ENCODE data around the gene TSPAN5. TPM values are rescaled to one million over a fixed set of nuclear protein-coding genes. Genes with fewer than 3 reads are reported as not detected.
"Not testable (repeated sequence)": the region's sequence is repeated elsewhere in the genome, so short reads cannot be mapped to it uniquely, and the experiment has no call there.

The TSPAN5 gene
- total RNA-seq, 3 donors from 2014 or later, result 1.9 to 17.7 (median 12.8) TPM

DNA sequence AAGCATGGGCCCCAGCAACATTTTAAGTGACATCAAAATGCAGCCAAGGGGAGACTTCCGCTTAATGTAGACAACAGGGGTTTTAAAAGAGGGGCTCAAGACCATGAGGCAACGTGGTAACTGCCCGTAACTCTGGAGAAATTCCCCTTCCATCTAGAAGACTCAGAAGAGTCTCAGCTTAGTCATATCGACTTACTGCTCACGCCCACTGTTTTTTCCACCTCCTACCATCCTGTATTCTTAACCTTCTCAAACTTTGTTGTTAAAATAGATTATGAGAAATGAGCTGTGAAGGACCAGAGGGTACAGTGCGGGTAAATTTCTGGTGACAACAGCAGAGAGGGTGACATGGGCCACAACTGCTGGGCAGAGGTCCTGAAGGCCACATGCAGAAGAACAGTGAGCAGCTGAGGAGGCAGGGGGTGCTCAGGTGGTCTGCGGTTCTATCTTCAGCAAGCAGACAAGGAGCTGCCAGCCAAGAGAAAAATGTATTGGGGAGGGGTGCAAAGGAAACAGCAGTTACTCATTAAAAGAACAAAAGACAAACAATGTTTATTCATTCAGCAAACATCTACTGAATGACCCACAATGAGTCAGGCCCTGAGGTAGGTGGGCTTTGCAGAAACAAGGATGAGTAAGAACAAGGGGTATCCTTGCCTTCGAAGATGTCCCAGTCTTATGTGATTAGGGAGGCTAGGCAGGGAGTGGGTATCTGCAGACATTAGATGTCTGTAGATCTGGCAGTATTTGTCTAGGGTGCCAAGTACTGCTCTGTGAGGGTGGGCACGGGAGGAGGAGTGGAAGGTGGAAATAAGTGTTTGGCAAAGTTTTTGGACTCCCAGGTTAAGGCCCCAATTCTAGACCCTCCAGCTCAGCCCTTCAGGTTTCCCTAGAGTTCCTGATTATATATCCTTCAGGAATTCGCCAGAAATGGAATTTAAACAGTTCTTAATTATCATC lies 175.3 kb downstream of the TSPAN5 start:
- intact Hi-C loops (cut with DNase I; ENCODE audit: low total_unique reads), result no loop called here
- no peak overlapping the region for H3K4me3 ChIP-seq
- H3K9me3 ChIP-seq, result no peaks in the 10 kb centered on the region
- no peak for DNase-seq (ENCODE audit: low spot score in 2 of 2)
- no peaks in the 10 kb centered on the region for H3K36me3 ChIP-seq
- TF ChIP-seq, protein P1, sequence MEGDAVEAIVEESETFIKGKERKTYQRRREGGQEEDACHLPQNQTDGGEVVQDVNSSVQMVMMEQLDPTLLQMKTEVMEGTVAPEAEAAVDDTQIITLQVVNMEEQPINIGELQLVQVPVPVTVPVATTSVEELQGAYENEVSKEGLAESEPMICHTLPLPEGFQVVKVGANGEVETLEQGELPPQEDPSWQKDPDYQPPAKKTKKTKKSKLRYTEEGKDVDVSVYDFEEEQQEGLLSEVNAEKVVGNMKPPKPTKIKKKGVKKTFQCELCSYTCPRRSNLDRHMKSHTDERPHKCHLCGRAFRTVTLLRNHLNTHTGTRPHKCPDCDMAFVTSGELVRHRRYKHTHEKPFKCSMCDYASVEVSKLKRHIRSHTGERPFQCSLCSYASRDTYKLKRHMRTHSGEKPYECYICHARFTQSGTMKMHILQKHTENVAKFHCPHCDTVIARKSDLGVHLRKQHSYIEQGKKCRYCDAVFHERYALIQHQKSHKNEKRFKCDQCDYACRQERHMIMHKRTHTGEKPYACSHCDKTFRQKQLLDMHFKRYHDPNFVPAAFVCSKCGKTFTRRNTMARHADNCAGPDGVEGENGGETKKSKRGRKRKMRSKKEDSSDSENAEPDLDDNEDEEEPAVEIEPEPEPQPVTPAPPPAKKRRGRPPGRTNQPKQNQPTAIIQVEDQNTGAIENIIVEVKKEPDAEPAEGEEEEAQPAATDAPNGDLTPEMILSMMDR (IDR thresholded peaks at IDR 0.05), result no peak
- TF ChIP-seq POLR2A (IDR thresholded peaks at IDR 0.05), result no peak
- no peak for TF ChIP-seq POLR2AphosphoS5 (IDR thresholded peaks at IDR 0.05)
- H3K27me3 ChIP-seq, result no peaks in the 10 kb centered on the region
- H3K4me1 ChIP-seq, result no peaks in the 10 kb centered on the region
- no peak overlapping the region for H3K27ac ChIP-seq

DNA sequence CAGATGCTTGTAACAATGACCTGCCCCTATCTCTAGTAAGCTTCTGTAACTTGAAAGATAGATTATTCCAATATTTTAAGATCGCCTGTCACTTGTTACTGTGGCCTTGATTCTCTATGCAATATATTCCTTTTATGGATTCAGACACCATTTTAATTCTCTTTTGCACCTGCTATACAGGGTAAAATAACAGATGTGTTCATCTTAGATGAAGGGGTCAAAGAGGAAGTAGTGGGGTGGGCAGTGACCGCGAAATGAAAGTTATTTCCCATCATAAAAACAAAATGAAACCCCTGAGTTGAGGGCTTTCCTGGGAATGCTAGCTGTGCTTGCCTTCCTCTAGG lies 175.9 kb downstream of the TSPAN5 start:
- intact Hi-C loops (cut with DNase I; ENCODE audit: low total_unique reads), result no loop called here
- Histone ChIP-seq H3K4me3 (no peak overlapping the region), H3K4me1 (no peaks in the 10 kb centered on the region), H3K36me3 (no peaks in the 10 kb centered on the region), H3K9me3 (no peaks in the 10 kb centered on the region), H3K27me3 (no peaks in the 10 kb centered on the region), H3K27ac (no peak overlapping the region)
- TF ChIP-seq POLR2A (IDR thresholded peaks at IDR 0.05), result no peak
- TF ChIP-seq, protein P1 (IDR thresholded peaks at IDR 0.05), result no peak
- TF ChIP-seq POLR2AphosphoS5 (IDR thresholded peaks at IDR 0.05), result no peak
- DNase-seq (ENCODE audit: low spot score in 2 of 2), result no peak

DNA sequence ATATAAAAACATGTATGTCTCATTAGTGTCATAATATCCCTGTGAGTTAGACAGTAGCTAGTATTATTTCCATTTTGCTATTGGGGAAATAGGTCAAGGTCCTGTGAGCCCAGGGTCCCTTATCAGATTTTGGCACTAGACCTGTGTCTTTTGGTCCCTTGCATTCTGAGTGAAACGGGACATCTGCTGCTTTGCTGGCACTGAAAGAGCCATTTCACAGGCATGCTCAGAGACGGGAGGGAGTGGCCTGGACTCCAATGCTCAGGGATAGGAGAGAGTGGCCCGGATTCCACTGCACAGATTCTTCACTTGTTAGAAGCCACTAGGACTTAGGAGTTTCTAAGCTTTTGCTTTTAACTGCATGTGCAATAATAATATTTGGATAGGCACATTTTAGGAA lies 177.2 kb downstream of the TSPAN5 start:
- Histone ChIP-seq H3K27me3 (no peaks in the 10 kb centered on the region), H3K27ac (peak overlapping the region in 1 of 2 donors; percentile 49), H3K9me3 (no peaks in the 10 kb centered on the region), H3K36me3 (no peaks in the 10 kb centered on the region), H3K4me1 (no peaks in the 10 kb centered on the region), H3K4me3 (no peak overlapping the region)
- no peak for DNase-seq (ENCODE audit: low spot score in 2 of 2)
- TF ChIP-seq POLR2AphosphoS5 (IDR thresholded peaks at IDR 0.05) (no peak), POLR2A (IDR thresholded peaks at IDR 0.05) (no peak)
- TF ChIP-seq, protein P1 (IDR thresholded peaks at IDR 0.05), result no peak
- intact Hi-C loops (cut with DNase I; ENCODE audit: low total_unique reads), result no loop called here

DNA sequence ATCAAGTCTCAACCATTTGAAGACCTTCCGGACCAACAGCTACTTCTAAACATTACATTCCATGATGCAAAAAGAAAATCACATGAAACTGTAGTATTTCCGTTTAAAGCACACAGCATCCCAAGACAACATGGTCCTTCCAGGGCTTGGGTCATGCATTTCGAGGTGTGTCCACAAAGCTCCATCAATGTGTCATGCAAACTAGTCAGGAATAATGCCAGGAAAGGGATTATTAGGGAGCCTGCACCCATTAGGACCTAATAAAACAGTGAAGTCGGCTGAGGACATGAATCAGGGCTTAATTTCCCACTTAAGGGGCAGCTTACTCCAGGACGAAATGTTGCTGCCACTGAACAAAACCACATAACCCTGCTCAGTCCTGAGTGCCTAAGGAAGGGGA lies 177.9 kb downstream of the TSPAN5 start:
- no peaks in the 10 kb centered on the region for H3K9me3 ChIP-seq
- TF ChIP-seq, protein P1 (IDR thresholded peaks at IDR 0.05), result no peak
- no peaks in the 10 kb centered on the region for H3K36me3 ChIP-seq
- no peak for DNase-seq (ENCODE audit: low spot score in 2 of 2)
- peak overlapping the region in 1 of 2 donors; percentile 49 for H3K27ac ChIP-seq
- H3K27me3 ChIP-seq, result no peaks in the 10 kb centered on the region
- intact Hi-C loops (cut with DNase I; ENCODE audit: low total_unique reads), result no loop called here
- no peak overlapping the region for H3K4me3 ChIP-seq
- no peaks in the 10 kb centered on the region for H3K4me1 ChIP-seq

DNA sequence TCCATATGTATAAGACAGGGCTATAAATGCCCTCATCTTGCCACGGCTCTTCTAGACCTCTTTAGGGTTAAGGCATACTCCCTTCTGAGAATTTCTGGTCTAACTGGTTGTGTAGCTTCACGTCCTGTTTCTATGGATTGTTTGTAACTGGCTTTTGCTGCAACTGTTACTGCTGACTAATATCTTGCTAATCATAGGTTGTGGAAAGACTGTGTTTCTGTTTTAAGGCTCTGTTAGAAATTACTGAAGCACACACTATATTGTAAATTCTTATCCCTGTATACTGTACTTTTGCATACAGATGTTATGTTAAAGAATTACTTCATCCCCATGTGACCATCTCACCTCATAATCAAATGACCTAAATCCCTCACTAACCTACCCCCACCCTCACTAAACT lies 178.8 kb downstream of the TSPAN5 start:
- not testable (repeated sequence) for H3K9me3 ChIP-seq; H3K27me3 ChIP-seq; H3K4me1 ChIP-seq; H3K36me3 ChIP-seq; DNase-seq (ENCODE audit: low spot score in 2 of 2)
- intact Hi-C loops (cut with DNase I; ENCODE audit: low total_unique reads), result loop anchor here (5.0 kb wide), 1 partner anchor 447 kb away; no protein-coding TSS in a partner anchor
- Histone ChIP-seq H3K27ac (peak overlapping the region in 1 of 2 donors; percentile 61), H3K4me3 (peak overlapping the region in 1 of 3 donors; percentile 19)

Measured in breast epithelium (tissue), 4 donors.